ENCODE data around the gene PLXNA4. TPM values are rescaled to one million over a fixed set of nuclear protein-coding genes. Genes with fewer than 3 reads are reported as not detected.

The PLXNA4 gene
- total RNA-seq, 2 experiments from 2014 or later: 0.75 to 0.85 TPM

DNA sequence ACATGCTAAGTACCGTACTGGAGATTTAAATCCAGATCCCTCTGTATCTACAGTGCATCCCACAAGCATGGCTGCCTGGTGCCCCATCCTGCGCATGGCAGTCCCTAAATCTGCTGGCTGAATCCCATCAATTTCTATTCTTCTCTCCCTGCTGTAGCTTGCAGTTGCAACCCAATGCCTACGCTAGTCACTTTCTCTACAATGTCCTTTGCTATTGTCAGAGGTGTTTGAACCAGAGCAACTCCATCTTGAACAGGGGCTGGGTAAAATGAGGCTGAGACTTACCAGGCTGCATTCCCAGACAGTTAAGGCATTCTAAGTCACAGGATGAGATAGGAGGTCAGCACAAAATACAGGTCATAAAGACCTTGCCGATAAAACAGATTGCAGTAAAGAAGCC lies 461.2 kb downstream of the PLXNA4 start:
- CTCF ChIA-PET: no interaction called here
- no peak for TF ChIP-seq CTCF (IDR thresholded peaks at IDR 0.05)

GRCh38 chr7:132114411-132114810 lies 461.9 kb downstream of the PLXNA4 start:
- intact Hi-C loops (cut with DNase I, micrococcal nuclease): no loop called here
- H3K36me3 Mint-ChIP-seq (ENCODE audit: low read depth): no peaks in the 10 kb centered on the region

More for the DNA sequence above, 461.2 kb downstream of the PLXNA4 start:
- peaks cover 0 to 5% of the 10 kb centered on the region in 2 experiments for H3K27me3 ChIP-seq (ENCODE audit: control insufficient read depth in 1 of 2, insufficient read depth in 2 of 2, low read length in 2 of 2)
- H3K4me1 Mint-ChIP-seq (ENCODE audit: low read depth): no peaks in the 10 kb centered on the region
- no peaks in the 10 kb centered on the region for H3K9me3 Mint-ChIP-seq
- peaks cover 0 to 3% of the 10 kb centered on the region in 2 experiments for H3K9me3 ChIP-seq (ENCODE audit: control insufficient read depth in 1 of 2, insufficient read depth in 1 of 2, low read length in 2 of 2)
- H3K4me3 ChIP-seq (ENCODE audit: low read length): no peak overlapping the region
- no peaks in the 10 kb centered on the region for H3K36me3 ChIP-seq (ENCODE audit: insufficient read depth, low read length)
- no peak overlapping the region for H3K27ac Mint-ChIP-seq
- ATAC-seq (ENCODE audit: poor library complexity) (no peak), DNase-seq (no peak)
- intact Hi-C loops (cut with DNase I, micrococcal nuclease): no loop called here
- no peak overlapping the region for H3K27ac ChIP-seq (ENCODE audit: low read depth in 1 of 2, low read length in 2 of 2)
- POLR2A ChIA-PET: no interaction called here
- H3K27me3 Mint-ChIP-seq: peaks cover 15% of the 10 kb centered on the region
- H3K36me3 Mint-ChIP-seq (ENCODE audit: low read depth): no peaks in the 10 kb centered on the region
- no peak overlapping the region for H3K4me3 Mint-ChIP-seq
- H3K4me1 ChIP-seq (ENCODE audit: insufficient read depth, low read length): no peaks in the 10 kb centered on the region

GRCh38 chr7:132113536-132114371 lies 462.5 kb downstream of the PLXNA4 start:
- Mint-ChIP-seq H3K9me3 (no peaks in the 10 kb centered on the region), H3K27ac (no peak overlapping the region), H3K4me1 (ENCODE audit: low read depth) (no peaks in the 10 kb centered on the region), H3K27me3 (peaks cover 7% of the 10 kb centered on the region), H3K36me3 (ENCODE audit: low read depth) (no peaks in the 10 kb centered on the region), H3K4me3 (no peak overlapping the region)
- no peak overlapping the region for H3K27ac ChIP-seq (ENCODE audit: low read depth in 1 of 2, low read length in 2 of 2)
- no peak overlapping the region for H3K4me3 ChIP-seq (ENCODE audit: low read length)
- H3K4me1 ChIP-seq (ENCODE audit: insufficient read depth, low read length): no peaks in the 10 kb centered on the region
- DNase-seq: no peak
- CTCF ChIA-PET: no interaction called here
- intact Hi-C loops (cut with DNase I, micrococcal nuclease): no loop called here
- TF ChIP-seq CTCF (IDR thresholded peaks at IDR 0.05): no peak
- peaks cover 0 to 3% of the 10 kb centered on the region in 2 experiments for H3K9me3 ChIP-seq (ENCODE audit: control insufficient read depth in 1 of 2, insufficient read depth in 1 of 2, low read length in 2 of 2)
- H3K27me3 ChIP-seq (ENCODE audit: control insufficient read depth in 1 of 2, insufficient read depth in 2 of 2, low read length in 2 of 2): no peaks in the 10 kb centered on the region
- no peak for ATAC-seq (ENCODE audit: poor library complexity)
- no peaks in the 10 kb centered on the region for H3K36me3 ChIP-seq (ENCODE audit: insufficient read depth, low read length)
- POLR2A ChIA-PET: no interaction called here

More at GRCh38 chr7:132114411-132114810, 461.9 kb downstream of the PLXNA4 start:
- no peak for TF ChIP-seq CTCF (IDR thresholded peaks at IDR 0.05)
- DNase-seq (no peak), ATAC-seq (ENCODE audit: poor library complexity) (no peak)
- Mint-ChIP-seq H3K27me3 (peaks cover 9% of the 10 kb centered on the region), H3K4me3 (no peak overlapping the region), H3K4me1 (ENCODE audit: low read depth) (no peaks in the 10 kb centered on the region), H3K27ac (no peak overlapping the region), H3K9me3 (no peaks in the 10 kb centered on the region)
- Histone ChIP-seq H3K27ac (ENCODE audit: low read depth in 1 of 2, low read length in 2 of 2) (no peak overlapping the region), H3K4me1 (ENCODE audit: insufficient read depth, low read length) (no peaks in the 10 kb centered on the region), H3K9me3 (ENCODE audit: control insufficient read depth in 1 of 2, insufficient read depth in 1 of 2, low read length in 2 of 2) (peaks cover 0 to 3% of the 10 kb centered on the region in 2 experiments), H3K36me3 (ENCODE audit: insufficient read depth, low read length) (no peaks in the 10 kb centered on the region), H3K27me3 (ENCODE audit: control insufficient read depth in 1 of 2, insufficient read depth in 2 of 2, low read length in 2 of 2) (peaks cover 0 to 4% of the 10 kb centered on the region in 2 experiments), H3K4me3 (ENCODE audit: low read length) (no peak overlapping the region)
- POLR2A ChIA-PET: no interaction called here
- CTCF ChIA-PET: no interaction called here

Data from CD4-positive, alpha-beta T cell (primary cell).